Measurements from ENCODE around the gene TGFB1.

Gene TGFB1

DNA sequence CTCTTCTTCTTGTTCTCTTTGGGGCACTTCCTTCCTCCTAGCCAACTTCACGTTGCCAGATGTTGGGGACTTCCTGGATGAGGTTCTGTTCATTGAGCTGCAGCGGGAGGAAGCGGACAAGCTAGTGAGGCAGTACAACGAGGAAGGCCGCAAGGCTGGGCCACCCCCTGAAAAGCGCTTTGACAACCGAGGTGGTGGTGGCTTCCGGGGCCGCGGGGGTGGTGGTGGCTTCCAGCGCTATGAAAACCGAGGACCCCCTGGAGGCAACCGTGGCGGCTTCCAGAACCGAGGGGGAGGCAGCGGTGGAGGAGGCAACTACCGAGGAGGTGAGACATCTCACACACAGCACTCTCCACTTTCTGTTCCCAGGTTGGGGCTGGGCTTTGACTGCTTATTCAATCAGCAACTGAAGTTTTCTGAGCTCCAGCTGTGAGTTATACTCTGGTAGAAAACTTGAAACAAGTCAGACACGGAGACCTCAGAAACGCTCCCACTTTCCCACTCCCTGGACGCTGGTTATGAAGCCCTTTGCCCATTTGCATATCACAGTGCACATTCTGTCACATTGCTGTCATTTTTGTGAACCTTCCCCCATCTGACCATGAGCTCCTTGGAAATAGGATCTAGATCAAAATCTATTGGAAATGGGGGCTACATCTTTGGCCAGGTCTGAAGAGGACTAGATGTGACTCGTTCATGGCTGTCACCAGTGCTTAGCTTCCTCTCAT, 50.9 kb downstream of the TGFB1 start:
- TF ChIP-seq, protein P1, sequence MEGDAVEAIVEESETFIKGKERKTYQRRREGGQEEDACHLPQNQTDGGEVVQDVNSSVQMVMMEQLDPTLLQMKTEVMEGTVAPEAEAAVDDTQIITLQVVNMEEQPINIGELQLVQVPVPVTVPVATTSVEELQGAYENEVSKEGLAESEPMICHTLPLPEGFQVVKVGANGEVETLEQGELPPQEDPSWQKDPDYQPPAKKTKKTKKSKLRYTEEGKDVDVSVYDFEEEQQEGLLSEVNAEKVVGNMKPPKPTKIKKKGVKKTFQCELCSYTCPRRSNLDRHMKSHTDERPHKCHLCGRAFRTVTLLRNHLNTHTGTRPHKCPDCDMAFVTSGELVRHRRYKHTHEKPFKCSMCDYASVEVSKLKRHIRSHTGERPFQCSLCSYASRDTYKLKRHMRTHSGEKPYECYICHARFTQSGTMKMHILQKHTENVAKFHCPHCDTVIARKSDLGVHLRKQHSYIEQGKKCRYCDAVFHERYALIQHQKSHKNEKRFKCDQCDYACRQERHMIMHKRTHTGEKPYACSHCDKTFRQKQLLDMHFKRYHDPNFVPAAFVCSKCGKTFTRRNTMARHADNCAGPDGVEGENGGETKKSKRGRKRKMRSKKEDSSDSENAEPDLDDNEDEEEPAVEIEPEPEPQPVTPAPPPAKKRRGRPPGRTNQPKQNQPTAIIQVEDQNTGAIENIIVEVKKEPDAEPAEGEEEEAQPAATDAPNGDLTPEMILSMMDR (IDR thresholded peaks at IDR 0.05; ENCODE audit: insufficient read depth, low read depth, low read length, missing control alignments), result no peak
- H3K4me3 ChIP-seq (ENCODE audit: low read length), result no peak overlapping the region

DNA sequence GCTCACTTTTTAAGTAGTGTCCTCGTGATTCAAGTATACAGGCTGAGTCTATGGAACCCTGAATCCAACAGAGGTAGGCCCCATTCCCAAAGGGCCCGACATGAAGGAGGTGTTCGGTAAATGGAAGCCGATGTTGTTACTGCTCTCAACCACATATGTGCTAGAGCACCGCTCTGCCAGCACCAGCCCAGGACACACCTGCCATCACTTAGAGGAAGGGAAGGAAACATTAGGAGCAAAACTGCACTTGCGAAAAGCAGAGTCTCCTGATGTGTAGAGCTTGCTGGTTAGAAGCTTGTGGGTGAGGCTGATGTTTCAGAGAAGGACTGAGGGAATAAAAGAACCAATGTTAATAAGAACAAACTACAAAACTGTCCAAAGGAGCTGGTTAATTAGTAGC, 53.2 kb downstream of the TGFB1 start:
- DNase-seq (ENCODE audit: low read depth), result no peak
- no peak overlapping the region for H3K4me3 ChIP-seq (ENCODE audit: low read length)
- TF ChIP-seq, protein P1 (IDR thresholded peaks at IDR 0.05; ENCODE audit: insufficient read depth, low read depth, low read length, missing control alignments), result no peak

More for the DNA sequence above, 50.9 kb downstream of the TGFB1 start:
- no peak for DNase-seq (ENCODE audit: low read depth)

GRCh38 chr19:41299755-41300089, 54.0 kb downstream of the TGFB1 start:
- TF ChIP-seq, protein P1 (IDR thresholded peaks at IDR 0.05; ENCODE audit: insufficient read depth, low read depth, low read length, missing control alignments), result no peak
- H3K4me3 ChIP-seq (ENCODE audit: low read length), result no peak overlapping the region
- DNase-seq (ENCODE audit: low read depth), result peak; percentile 14

- no peak for DNase-seq (ENCODE audit: low read depth)
- no peak overlapping the region for H3K4me3 ChIP-seq (ENCODE audit: low read length)
- TF ChIP-seq, protein P1 (IDR thresholded peaks at IDR 0.05; ENCODE audit: insufficient read depth, low read depth, low read length, missing control alignments), result no peak
Measured at GRCh38 chr19:41299046-41299754, 54.5 kb downstream of the TGFB1 start.

DNA sequence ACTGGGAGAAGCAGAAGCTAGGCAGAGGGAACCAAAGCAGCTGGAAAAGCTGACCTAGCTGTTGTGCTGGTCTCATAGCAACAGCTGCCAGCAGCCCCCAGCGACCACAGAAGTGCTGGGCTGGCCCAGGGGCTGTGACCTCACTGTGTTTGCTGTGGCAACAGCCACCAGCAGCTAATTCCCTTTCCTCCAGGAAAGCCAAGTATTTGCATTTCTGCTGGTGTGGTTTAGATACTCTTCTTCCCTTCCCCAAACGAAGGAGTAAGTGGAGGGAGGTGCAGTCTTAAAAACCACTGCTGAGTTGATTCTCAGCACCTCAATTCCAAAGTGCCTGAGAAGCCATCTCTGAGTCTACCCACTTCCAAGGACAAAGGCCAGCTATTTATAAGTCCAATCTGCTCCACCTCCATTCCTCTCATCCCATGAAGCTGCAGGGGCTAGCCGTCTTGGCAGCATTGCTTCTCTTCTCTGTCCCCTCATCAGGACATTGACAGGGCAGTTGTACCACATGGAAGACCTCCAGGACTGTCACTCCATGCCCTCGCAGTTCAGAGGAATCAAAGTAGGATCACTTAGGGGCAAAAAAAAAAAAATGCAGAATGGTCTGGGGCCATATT, 55.3 kb downstream of the TGFB1 start:
- TF ChIP-seq, protein P1 (IDR thresholded peaks at IDR 0.05; ENCODE audit: insufficient read depth, low read depth, low read length, missing control alignments), result no peak
- DNase-seq (ENCODE audit: low read depth), result no peak
- H3K4me3 ChIP-seq (ENCODE audit: low read length), result no peak overlapping the region

DNA sequence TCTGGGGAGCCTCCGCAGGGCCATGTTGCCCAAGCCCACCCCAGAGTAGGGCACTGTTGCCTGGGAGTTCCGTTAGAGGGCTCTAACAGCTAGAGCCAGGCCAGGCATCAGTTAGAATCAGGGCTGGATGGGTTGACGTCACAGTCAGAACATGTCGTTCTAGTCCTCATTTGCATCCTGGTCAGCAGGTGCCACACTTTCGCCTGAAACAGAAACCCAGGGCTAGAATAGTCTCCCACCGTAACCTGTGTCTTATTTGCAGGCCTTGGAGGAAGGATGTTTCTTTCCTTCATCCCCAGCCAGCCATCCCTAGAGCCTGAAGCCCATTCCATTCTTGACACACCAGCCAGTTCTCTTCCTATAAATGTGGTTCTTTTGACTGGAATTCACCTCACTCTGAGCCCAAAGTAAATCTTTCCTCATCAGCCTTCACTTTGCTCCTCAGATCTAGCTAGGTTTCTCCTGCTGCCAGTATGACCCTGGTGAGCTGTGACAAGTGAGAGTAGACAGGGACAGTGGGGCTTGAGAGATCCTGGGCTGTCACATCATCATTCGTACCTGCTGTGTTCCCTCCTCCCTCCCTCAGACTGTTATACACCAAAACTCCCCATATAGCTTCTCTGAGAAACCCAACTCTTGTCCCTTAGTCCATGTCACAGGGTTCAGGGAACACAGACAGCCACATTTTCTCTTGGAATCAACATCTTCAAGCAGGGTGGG, 55.9 kb downstream of the TGFB1 start:
- DNase-seq (ENCODE audit: low read depth), result no peak
- no peak overlapping the region for H3K4me3 ChIP-seq (ENCODE audit: low read length)
- TF ChIP-seq, protein P1 (IDR thresholded peaks at IDR 0.05; ENCODE audit: insufficient read depth, low read depth, low read length, missing control alignments), result no peak

Data from epithelial cell of esophagus (primary cell).